ENCODE data around the gene GPR85.
"Not testable (repeated sequence)": the region's sequence is repeated elsewhere in the genome, so short reads cannot be mapped to it uniquely, and the experiment has no call there.

The GPR85 gene

GRCh38 chr7:113084496-113085172, 2.0 kb downstream of the GPR85 start:
- DNase-seq, result no peak

GRCh38 chr7:113083816-113084495, 2.7 kb downstream of the GPR85 start:
- peak in 1 of 56 donors; percentile 10 for DNase-seq

DNA sequence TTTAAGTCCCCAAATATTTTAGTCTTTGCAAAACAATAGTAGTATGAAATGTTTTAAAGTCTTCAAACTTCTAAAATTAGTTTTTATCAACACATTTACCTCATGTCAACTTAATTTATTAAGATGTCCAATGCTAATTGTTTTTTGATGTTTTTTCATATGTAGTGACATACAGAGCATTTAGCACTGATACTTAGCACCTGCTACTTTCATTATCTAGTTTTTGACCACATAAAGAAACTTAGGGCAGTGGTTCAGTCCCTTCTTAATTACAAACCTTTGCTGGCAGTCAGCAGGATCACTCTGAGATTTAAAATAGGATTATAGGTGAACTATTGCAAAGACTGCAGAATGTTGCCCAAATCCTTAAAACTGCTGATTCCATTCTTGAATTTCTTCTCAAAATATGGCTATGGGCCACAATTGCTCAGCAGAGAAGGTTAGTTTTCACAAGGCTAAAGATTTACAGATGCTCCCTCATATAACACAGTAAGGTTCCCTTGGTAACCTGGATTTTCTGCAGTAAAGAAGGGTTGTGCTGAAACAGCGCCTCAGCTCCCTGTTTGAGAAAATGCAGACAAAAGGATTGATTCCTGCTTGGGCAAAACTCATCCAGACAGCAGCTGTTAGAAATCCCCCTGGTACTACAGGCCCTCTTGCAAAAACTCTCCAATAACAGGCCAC, 3.4 kb downstream of the GPR85 start:
- peak in 4 of 56 donors; percentile 17 to 35 (median 25) for DNase-seq

- DNase-seq, result no peak
These were observed 8.3 kb downstream of the GPR85 start for GRCh38 chr7:113078331-113078730.

- no peak for DNase-seq
These were observed 9.9 kb downstream of the GPR85 start for GRCh38 chr7:113076703-113077102.

- no peak for DNase-seq
These were observed 15.2 kb downstream of the GPR85 start for GRCh38 chr7:113071465-113071864.

DNA sequence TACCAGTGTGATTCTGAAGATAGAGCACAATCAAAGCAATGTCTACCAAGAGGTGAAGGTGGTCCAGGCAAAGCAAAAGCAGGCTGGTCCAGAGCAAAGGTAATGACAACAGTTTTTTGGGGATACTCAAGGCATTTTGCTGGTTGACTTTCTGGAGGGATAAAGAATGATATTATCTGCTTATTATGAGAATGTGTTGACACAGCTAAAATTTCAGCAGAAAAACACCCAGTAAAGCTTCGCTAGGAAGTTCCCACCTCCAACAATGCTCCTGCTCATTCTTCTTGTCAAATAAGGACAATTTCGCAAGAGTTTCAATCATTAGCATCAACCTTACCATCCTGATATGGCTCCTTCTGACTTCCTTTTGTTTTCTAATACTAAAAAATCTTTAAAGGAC, 24.1 kb downstream of the GPR85 start:
- DNase-seq, result no peak

DNA sequence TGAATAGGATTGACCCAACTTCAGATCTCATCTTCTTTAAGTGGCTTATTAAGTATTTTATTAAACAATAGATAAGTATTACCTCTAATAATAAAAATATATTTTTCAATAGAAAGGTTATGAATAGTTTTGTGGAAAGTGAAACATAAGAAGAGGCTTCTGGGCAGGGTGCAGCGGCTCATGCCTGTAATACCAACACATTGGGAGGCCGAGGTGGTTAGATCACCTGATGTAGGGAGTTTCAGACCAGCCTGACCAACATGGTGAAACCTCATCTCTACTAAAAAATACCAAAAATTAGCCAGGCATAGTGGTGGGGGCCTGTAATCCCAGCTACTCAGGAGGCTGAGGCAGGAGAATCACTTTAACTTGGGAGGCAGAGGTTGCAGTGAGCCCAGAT, 26.5 kb downstream of the GPR85 start:
- no peak for DNase-seq

DNA sequence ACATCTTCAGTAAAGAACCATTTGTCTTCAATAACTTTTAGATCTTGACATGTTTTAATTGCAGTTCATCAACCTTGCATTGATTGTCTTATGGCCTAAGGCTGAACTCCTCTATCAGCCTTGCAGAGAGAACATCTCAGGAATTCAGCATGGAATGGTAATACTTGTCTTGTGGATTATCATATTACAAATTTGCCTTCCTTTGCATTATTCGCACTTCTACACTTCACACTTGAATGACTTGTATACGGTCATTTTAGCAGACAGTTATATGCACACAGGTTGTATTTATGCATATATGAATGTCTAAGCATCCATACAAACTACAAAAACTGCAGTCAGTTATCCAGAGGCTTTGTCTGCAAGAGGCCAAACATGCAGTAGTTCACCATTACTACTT, 31.7 kb downstream of the GPR85 start:
- no peak for DNase-seq

- DNase-seq, result not testable (repeated sequence)
These were observed 32.4 kb downstream of the GPR85 start for GRCh38 chr7:113054272-113054671.

- not testable (repeated sequence) for DNase-seq
These were observed 37.4 kb downstream of the GPR85 start for GRCh38 chr7:113049221-113049620.

- no peak for DNase-seq
These were observed 40.2 kb downstream of the GPR85 start for GRCh38 chr7:113046453-113046852.

GRCh38 chr7:113045379-113045778, 41.2 kb downstream of the GPR85 start:
- no peak for DNase-seq

DNA sequence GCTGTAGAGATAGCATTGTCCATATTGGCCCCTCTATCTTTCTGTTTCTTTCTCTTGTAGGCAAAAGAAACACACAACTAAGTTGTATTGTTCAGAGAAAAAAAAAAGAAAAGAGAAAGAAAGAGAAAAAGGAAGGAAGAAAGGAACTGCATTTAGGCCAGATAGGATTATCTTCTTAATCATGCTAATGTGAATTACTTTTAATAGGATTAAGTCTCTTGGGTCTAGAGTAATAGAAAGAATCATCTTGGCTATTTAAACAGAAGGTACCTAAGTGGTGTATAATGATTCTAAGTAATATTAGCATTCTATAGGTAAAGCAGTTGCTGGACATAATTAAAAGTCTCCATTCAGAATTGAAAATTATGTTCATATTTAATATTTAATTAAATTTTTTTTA, 42.2 kb downstream of the GPR85 start:
- no peak for DNase-seq

GRCh38 chr7:113040849-113041248, 45.8 kb downstream of the GPR85 start:
- no peak for DNase-seq

DNA sequence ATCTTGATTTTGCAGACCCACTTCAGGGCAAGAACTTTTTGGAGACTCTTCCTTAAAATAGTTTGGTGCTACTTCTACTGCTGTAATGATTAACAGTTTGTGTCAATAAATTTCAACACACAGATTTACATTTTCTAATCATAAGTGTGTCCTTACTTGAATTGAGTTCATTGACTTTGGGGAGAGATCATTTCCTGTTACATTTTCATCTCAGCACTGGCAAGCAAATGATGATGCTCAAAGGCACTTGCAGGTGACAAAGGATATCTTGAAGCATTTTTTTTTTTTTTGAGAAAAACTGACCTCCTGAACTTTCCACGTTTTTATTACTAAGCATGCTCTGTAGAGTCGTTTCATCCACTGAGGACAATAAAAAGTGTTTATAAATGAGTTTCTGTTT, 52.7 kb downstream of the GPR85 start:
- no peak for DNase-seq
